Suppressor macrophage treated with lipopolysaccharide for 4 hours (primary cell): ENCODE measurements around the gene PDGFB.

Experiments
- DNase-seq: peaks from one replicate; pipeline ENCODE4 v3.0.0-alpha.2; 2020

The PDGFB gene

DNA sequence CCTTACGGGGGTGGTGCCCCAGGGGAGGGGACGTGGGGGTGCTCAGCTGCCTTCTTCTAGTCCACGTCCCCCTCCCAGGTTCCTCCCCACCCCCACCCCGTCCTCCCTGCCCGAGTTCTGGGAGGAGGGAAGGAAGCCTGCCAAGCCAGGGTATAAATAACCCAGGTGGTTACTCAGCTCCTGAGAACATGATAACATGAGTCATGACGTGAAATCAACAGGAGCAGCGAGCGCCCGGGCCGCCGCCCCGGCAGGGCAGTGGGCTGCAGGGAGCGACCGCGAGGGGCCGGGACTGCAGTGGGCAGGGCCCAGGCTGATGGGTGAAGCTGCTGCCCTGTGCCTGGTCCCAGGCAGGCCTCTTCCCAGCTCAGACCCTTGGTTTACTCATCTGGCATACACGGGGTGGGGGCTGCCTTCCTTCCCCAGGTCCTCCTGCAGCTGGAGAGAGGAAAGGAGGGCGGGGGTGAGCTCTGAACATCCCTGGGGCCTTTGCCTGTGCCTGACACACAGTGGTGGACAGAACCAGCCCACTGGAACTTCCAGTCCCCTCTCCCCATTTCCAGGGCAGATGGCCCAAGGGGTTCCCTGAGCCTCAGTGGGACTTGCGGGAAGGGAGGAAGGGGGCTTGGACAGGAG, 8.8 kb upstream of the PDGFB start:
- DNase-seq = peak; percentile 35

DNA sequence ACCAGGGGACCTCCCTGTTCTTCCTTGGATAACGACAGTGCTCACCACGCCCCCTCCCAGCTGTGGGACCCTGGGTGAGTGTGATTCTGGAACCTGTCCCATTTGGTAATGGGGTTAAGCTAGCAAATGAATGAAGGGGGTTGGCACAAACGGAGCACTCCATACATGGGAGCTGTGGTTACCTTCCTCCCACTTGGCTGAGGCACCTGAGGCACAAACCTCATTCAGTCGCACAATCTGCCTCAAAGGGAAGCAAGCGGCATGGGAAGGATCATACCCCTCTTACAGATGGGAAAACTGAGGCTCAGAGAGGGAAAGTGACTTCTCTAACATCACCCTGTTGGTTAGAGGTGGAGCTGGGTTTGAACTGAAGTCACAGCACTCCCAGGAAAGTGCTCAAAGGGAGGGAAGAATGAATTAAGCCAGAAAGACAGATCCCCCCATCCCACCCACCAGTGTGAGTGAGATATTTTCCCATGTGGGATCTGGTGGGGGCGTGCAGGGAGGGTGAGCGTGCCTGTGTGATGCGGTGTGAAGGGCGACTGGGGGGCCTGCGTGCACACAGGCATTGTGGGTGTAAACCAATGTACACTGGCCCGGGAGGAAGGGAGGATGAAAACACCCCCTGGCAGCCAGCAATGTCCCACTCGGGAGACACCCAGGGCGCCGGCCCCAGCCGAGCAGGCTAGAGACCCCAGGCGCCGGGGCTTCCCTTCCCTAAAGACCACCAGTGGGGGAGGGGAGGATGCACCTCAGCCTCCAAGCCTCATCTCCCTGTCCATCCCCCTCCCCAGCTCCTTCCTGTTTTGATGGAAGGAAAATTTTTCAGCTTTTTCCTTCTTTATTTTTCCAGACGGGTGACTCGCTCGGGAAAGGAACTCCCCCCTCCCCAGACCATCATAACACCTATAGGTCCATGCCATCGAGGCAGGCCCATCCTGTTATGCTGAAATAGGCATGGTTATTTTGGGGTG, 8.0 kb upstream of the PDGFB start:
- no peak for DNase-seq

DNA sequence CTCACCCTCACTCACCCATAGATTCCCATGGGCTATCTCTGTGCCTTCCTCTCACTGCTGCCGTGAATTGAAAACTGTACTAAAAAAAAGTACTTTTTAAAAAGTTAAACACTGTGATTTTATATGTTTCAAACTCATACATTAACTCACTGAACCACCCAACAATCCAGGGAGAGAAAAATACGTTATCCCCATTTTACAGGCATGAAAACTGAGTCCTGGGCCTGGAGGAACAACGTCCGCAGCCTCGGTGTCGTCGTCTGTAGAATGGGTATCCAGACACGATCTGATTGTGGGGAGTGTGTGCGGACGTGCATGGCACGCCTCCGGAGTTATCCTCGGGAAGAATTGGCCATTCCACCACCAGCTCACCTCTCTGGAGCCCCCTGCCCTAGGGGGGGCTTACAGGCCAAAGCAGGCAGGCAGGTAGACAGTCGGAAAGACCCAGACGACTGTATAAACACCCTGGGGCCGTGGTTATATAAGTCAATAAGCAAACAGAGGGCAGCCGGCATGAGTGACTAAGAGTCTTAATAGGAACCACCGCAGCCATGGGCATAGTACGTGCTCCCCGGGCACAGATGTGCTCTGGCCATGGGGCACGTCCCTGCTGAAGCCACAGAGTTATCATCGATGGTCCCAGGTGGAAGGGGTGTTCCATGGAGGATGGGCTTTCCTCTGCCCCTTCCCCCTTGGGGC, 7.1 kb upstream of the PDGFB start:
- no peak for DNase-seq

DNA sequence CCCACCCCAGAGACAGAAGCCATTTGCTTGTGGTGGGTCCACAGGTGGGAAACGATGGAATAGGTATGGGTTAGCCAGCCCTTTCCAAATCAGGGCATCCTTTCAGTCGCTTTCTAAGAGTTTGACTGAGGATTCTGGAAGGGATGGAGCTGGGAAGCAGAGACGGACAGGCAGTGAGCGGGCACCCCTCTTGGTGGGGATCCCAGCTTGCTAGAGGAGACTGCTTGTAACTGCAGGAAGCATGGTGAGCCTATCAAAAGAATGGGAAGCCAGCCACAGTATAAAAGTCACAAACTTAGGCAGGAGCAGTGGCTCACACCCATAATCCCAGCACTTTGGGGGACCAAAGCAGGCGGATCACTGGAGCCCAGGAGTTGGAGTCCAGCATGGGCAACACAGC, 6.1 kb upstream of the PDGFB start:
- no peak for DNase-seq

DNA sequence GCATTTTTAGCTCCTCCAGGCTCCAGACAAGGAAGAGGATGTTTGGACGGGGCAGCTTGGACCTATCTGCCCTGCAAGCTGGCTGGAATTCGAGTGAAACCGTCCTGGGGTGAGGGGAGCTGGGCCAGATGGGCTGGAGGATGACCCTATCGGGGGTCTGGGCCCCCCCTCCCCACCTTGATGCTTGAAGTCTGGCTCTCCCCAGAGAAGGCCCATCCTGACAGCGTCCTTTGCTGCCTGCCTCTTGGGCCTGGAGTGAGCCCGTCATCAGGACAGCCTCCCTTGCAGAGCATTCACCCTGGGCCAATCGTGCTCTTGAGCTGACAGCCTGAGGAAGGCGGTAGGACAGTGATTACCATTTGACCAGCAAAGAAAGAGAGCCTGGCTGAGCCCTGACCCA, 5.3 kb upstream of the PDGFB start:
- no peak for DNase-seq

DNA sequence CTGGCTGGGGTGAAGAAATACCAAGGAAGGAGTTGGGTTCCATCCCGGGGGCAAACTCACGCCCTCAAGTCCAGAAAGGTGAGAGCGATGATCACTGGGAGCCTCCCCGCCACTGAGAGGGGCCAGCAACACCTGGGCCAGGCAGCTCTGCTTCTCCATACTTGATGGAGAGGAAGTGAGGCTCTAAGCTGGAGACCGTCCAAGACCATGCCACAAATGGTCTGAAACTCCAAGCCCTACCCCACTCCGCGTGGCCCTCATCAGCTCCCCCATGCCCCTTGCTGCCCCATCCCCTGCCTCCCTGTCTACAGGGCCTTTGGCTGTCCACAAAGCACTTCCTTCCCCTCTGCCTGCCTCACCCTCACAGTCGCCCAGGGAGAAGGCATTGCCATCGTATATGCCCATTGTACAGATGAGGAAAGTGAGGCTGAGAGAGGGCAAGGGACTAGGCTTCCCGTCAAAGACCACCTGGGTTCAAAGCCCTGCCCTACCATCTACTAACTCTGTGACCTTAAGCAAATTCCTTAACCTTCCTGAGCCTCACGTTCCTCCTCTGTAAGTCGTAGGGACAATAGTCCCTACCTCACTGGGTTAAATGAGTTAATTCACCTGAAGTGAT, 4.4 kb upstream of the PDGFB start:
- no peak for DNase-seq

DNA sequence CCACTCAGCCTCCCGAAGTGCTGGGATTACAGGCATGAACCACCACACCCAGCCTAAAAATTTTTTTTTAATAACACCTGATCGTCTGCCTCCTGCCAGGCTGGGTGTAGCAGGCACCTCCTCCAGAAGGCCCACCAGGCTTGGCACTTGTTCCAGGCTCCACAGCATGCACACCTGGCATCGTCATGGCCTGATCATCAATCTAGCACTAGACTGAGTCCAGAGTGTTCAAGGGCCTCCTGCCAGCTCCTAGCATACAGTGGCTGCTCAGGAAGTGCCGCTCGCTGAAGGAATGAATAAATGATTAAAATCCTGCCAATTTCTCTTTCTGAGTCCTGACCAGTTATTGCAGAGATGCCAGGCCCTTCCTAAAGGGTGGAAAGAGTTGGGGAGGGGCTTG, 3.5 kb upstream of the PDGFB start:
- DNase-seq = no peak

DNA sequence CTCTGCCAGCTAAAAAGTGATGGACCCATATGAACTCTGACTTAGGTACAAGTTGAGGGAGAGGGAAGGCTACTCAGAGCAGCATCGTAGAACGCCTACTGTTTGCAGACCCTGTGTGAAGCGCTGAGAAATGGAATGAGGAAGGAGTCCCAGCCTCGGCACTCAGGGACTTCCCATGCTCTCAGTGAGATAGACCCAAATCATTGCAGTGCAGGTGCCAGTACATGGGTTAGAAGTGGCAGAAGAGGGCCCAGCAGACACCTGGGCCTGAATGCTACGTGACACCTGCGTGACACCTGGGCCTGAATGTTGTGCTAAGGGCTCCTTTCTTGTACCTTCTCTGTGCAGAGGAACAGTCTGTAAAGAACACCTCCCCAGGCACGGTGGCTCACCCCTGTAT, 2.6 kb upstream of the PDGFB start:
- DNase-seq = no peak

DNA sequence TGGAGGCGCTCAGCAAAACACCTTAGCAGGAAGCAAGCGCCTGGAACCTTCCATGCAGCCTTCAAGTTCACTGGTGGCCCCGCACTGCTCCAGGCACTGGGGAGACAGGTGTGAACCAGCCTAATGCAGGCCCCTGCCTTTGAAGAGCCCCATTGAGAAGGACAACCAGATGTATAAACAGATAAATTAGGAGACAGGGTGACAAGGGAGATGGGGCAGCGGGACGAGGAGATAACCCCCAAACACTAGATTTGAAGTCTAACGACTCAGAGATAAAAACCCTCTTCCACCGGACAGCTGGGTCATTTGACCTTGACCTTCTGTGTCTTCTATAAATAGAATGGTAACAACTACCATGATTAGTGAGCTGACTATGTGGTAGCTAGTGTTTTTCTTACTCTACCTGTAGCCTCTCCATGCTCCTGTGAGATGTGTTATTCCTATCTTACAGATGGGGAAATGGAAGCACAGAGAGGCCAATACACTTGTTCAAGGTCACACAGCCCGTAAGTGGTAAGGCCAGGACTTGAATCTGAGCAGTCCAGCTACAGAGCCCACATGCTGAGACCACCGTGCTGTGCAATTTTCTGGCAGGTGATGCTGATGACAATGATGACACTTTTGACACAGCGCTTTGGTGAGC, 2.0 kb upstream of the PDGFB start:
- no peak for DNase-seq

DNA sequence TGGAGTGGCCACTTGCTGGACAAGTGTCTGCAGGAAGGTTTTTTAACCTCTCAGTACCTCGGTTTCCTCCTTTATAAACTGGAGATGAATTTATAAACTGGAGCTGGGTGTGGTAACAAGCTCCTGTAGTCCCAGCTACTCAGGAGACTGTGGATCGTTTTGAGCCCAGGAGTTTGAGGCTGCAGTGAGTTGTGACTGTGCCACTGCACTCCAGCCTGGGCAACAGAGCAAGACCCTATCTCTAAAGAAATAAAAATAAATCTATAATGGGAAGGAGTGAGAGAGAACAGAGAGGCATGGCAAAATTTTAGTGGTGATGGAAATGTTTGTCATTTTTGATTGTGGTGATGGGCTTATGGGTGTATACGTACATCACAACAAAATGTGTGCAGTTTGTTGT, 1.4 kb upstream of the PDGFB start:
- DNase-seq = no peak

DNA sequence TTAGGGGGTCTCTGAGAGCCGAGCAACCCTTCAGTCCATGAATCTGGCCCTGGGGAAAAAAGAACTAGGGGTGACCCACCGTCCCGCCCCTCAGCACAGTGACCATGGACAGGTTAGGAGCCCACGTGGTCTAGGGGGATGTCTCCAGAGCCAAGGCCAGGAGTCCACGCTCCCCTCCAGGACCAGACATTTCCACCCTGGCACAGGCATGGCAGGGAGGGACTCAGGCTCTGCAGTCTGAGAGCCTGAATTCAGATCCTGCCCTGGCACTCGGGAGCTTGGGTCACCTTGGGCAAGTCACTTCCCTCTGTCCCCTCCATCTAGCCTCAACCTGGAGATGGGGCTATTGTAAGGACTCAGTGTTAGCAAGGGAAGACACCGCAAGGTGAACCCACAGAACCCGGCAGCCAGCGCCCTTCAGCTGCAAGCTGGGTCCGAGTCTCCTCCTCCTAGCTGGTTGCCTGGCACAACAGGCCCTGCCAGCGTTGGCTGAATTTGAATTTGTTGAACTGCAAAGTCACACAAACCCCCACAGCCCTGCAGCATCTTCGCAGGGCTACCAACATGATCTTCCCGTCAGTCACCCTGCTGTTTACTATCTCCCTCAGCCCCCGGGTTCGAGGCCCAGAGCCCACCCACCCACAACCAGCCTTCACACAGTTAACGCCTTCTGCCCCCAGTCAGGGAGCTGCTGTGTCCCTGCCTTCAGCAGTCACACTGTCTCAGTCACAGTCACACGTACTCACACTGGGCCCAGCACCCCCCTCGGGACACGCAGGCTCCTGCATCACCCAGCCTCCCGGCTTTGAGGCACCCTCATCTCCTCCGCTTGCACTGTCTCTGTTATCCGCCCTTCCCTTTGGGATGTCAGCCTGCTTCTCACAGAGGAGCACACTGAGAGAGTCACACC, 603 bp upstream of the PDGFB start:
- no peak for DNase-seq

DNA sequence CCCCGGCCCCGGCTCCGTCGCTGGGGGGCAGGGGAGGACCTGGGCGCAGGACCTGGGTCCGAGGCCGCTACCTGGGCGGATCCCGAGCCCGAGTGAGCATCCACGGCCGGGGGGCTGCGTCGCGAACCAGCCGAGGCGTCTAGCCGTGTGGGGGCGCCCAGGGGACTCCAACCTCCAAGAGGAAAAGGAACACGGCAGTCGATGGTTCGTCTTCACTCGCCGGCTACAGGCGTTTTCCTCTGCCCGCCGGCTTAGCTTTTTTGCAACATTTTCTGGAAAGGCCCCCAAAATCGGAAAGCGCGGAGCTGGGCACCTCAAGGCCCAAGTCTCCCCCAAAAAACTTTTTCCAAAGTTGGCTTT, 666 bp downstream of the PDGFB start:
- DNase-seq = no peak

DNA sequence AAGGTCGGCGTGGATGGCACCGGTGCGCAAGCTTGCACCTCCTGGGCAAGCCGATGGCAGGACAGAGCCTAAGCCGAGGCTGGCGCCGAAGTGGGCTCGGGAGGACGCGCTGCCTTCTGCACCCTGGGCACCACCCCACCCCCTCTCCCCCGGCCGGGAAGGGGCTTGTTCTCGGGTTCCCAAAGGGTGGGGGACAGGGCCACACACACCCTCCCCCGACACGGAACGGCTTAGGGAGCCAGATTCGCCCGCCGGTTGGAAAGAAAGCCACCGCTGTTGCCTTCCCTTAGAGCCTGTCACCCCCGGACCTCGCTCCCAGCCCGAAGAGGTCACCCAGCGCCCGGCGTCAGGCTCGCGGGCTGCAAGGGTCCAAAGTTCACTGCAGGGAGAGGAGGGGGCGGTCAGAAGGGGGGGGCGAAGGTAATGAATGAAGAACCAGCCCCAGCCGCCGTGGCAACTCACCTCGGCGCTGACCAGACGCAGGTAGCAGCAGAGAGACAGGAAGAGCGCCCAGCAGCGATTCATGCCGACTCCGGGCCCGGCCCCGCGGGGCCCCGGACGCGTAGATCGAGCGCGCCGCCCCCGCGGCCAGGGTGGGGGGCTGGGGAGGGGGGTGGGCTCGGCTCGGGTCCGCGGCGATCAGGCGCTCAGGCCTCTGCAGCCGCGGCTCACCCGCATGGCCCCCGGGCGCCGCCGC, 1.2 kb downstream of the PDGFB start:
- no peak for DNase-seq

DNA sequence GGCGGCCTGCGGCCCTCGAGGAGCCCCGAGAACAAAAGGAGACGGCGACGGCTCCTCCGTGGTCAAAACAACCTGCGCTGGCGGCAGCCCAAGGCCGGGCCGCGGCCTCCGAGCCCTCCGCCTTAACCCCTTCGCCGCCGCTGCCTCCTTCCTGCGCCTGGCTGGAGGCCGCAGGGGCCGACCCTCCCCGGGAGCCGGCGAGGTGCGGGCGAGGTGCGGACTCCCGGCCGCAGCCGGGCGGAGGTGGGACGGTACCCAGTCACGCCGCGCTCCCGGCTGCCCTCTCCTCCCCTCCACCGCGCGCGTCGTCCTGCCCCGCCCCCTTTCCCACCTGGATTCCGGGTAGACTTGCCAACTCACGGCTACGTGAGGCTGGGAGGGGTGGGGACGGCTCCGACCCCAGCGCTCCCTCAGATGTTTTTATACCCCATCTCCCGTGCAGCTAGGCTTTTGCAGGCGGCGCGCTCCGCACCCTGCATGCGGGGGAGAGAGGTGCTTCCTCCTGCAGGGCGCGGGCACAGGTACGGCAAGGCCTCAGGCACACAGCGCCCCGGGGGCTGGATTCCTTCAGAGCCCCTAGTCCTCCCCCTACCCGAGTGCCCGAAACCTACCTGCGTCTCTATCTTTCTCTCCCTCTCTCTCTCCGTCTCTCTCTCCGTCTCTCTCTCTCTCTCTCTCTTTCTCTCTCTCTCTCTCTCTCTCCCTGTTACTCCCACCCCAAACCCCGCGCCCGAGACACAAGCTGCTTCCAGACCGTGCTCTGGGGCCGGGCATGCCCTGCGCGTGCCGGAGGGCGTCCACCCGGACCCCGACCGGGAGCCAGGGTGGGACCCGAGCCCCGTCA, 2.0 kb downstream of the PDGFB start:
- no peak for DNase-seq

DNA sequence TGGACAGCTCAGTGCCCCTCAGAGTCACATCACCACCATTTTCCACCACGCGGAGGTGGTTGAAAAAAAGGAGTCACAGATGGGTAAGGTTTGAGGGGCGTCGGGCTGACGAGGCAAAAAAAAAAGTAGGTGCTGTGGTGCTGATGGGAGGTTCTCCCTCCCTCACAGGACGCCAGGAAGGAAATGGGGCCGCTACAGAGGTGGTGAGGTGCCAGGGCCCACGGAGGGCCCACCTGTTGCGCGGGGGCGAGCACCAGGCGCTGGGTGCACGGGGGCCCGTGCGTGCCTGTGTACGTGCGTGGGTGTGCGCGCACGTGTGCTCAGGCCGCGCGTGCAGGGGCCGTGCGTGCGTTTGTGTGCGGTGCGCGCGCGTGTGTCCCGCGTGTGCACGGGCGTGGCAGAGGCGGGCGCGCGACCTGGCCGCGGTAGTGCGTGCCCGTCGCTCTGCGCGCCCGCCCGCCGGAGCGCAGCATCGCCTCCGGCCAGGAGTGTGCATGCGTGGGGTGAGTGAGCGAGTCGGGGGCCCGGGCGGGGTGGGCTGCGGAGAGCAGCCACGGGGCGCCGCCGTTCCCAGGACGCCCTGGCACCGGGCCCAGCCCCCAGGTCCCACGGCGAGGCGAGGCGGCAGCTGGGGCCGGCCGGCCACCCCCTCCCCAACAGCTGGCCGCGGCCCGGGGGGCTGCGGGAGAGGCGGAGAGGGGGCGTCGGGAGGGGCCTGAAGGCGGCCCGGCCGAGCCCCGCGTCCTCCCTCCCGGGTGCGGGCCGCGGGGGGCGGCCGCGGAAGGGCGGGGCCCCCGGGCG, 2.8 kb downstream of the PDGFB start:
- no peak for DNase-seq

DNA sequence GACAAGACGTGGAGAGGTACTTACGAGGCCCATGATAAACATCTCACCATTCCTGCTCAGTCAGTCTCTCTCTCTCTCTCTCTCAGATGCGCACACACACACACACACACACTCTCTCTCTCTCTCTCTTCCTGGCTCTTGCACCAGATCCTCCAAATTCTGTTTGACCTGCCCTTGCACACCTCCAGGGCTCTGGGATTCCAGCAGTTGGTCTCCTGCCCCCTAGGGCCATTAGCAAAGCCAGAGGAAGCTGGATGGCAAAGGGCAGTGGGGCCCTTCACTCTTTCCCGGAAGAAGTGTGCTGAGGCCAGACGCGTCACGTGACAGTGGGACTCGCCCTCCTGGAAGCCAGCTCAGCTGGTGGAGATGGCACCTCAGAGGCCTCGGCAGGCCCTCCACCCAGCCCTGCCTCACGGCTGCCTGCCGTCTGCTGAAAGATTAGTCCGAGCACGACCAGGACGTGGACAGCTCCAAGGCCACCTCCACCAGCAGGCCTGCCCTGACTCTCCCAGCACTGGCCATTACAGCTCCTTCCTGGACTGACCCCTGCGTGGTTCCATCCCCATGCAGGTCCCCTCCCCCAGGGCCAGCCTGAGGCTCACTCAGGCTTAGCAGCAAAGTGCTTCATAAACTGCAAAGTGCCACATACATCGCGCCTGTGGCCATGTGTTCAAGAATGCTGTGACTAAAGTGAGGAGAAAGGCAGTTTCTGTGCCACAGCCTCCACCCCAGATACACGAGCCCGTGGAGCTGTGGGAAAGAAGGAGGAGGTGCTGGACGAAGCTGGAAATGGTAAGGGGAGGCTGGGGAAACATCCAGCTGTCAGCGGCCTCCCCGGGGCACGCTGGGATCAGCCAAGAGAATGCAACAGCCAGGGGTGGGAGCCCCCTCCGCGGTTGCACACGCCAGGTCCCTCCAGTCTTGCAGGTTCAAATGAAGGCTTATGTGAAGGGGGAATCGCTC, 3.7 kb downstream of the PDGFB start:
- peak; percentile 65 for DNase-seq

DNA sequence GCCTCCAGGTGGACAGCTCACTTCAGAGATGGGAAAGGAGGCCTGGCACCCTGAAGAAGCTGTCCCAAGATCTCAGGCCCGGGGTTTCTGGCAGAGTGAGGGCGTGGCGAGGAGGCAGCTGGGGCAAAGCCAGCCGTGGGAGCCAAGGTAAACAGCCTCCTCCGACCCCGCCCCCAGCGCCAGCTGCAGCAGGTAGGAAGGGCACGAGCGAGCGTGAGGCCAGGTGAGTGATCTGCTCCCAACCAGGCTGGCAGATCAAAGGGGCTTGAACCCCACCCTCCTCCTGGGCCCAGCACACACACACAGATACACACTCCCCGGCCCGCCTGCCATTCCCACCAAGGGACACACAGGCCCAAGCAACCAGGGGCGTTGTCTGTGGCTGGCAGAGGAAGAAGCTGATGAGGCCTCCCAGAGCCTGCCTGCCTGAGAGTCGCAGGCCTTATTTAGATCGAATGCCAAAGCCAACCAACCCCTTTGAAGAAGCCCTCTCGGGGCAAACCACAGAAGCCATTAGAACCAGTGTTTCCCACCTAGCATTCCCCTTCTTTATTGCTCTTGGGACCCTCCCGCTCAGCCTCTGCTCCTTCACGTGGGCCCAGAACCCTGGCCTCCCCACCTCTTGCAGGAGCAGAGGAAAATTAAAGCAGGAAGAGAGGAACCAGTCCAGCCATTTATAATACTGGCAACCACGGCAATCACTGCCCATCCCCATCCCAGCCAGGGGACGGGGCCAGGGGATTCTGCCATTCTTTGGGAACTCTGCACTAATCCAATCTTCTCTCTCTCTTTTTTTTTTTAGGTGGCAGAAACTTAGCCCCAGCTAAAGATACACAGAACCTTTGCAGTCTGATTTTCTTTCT, 5.0 kb downstream of the PDGFB start:
- DNase-seq = no peak
